Ishikawa (cell line): ENCODE data around the gene DNAH8.

ENCODE experiments used
- CEBPB ChIP-seq: IDR thresholded peaks from 2 replicates; pipeline ENCODE4 v1.6.1; 2012
- CREB1 ChIP-seq: IDR thresholded peaks from 2 replicates; pipeline ENCODE4 v1.6.1; 2012; ENCODE audit warnings: low read depth
- EGR1 ChIP-seq: IDR thresholded peaks from 2 replicates; pipeline ENCODE4 v1.6.1; 2012
- EP300 ChIP-seq: IDR thresholded peaks from 2 replicates; pipeline ENCODE4 v1.6.1; 2012; ENCODE audit warnings: borderline replicate concordance
- FOXM1 ChIP-seq: IDR thresholded peaks from 2 replicates; pipeline ENCODE4 v1.6.1; 2012; ENCODE audit warnings: low read depth, borderline replicate concordance
- MAX ChIP-seq: IDR thresholded peaks from 2 replicates; pipeline ENCODE4 v1.6.1; 2012
- NFIC ChIP-seq: IDR thresholded peaks from 2 replicates; pipeline ENCODE4 v1.6.1; 2012
- RAD21 ChIP-seq: IDR thresholded peaks from 2 replicates; pipeline ENCODE4 v1.6.1; 2012; ENCODE audit warnings: low read depth
- TAF1 ChIP-seq: IDR thresholded peaks from 2 replicates; pipeline ENCODE4 v1.6.1; 2012; ENCODE audit warnings: low read depth, mild to moderate bottlenecking
- TCF12 ChIP-seq: IDR thresholded peaks from 2 replicates; pipeline ENCODE4 v1.6.1; 2012; ENCODE audit warnings: low read depth
- YY1 ChIP-seq: IDR thresholded peaks from 2 replicates; pipeline ENCODE4 v1.6.1; 2012; ENCODE audit warnings: low read depth
- ZBTB7A ChIP-seq: IDR thresholded peaks from 2 replicates; pipeline ENCODE4 v1.6.1; 2012; ENCODE audit warnings: low read depth
- TF ChIP-seq, protein P1 (sequence below): IDR thresholded peaks from 2 replicates; pipeline ENCODE4 v1.6.1; 2012; ENCODE audit warnings: low read depth, mild to moderate bottlenecking
- TF ChIP-seq, protein P2 (sequence below): IDR thresholded peaks from 2 replicates; pipeline ENCODE4 v1.6.1; 2012

GRCh38 chr6:38776515-38776914 lies 61.4 kb downstream of the DNAH8 start:
- TF ChIP-seq YY1 (no peak), ZBTB7A (no peak), TAF1 (no peak), RAD21 (no peak), EGR1 (no peak), NFIC (no peak), EP300 (no peak), CREB1 (no peak), MAX (no peak), CEBPB (no peak), TCF12 (no peak), FOXM1 (no peak)
- TF ChIP-seq, protein P1, sequence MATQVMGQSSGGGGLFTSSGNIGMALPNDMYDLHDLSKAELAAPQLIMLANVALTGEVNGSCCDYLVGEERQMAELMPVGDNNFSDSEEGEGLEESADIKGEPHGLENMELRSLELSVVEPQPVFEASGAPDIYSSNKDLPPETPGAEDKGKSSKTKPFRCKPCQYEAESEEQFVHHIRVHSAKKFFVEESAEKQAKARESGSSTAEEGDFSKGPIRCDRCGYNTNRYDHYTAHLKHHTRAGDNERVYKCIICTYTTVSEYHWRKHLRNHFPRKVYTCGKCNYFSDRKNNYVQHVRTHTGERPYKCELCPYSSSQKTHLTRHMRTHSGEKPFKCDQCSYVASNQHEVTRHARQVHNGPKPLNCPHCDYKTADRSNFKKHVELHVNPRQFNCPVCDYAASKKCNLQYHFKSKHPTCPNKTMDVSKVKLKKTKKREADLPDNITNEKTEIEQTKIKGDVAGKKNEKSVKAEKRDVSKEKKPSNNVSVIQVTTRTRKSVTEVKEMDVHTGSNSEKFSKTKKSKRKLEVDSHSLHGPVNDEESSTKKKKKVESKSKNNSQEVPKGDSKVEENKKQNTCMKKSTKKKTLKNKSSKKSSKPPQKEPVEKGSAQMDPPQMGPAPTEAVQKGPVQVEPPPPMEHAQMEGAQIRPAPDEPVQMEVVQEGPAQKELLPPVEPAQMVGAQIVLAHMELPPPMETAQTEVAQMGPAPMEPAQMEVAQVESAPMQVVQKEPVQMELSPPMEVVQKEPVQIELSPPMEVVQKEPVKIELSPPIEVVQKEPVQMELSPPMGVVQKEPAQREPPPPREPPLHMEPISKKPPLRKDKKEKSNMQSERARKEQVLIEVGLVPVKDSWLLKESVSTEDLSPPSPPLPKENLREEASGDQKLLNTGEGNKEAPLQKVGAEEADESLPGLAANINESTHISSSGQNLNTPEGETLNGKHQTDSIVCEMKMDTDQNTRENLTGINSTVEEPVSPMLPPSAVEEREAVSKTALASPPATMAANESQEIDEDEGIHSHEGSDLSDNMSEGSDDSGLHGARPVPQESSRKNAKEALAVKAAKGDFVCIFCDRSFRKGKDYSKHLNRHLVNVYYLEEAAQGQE, result no peak
- TF ChIP-seq, protein P2, sequence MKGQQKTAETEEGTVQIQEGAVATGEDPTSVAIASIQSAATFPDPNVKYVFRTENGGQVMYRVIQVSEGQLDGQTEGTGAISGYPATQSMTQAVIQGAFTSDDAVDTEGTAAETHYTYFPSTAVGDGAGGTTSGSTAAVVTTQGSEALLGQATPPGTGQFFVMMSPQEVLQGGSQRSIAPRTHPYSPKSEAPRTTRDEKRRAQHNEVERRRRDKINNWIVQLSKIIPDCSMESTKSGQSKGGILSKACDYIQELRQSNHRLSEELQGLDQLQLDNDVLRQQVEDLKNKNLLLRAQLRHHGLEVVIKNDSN, result no peak
